Measurements from ENCODE around the gene NR4A1. TPM values are rescaled to one million over a fixed set of nuclear protein-coding genes. Genes with fewer than 3 reads are reported as not detected.

NR4A1 gene
- total RNA-seq, 2 experiments from 2014 or later: 67.0 to 79.2 TPM

DNA sequence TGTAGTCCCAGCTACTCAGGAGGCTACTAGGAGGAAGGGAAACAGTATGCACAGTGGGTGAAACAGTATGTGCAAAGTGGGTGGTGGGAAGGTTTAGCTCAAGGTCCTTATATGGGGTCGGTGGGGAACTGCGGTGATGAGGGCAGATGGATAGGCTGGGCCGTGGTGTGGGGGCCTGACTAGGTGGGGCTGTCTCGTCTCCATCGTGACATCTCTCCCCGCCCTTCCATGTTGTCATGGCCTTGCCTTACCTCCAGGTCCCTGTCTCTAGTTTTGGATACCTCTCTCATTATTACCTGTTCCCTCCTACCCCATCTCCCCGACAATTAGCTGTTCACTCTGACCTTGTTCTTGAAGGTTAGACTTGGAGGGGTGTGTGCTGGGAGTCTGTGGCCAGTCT is 4.4 kb upstream of the NR4A1 start:
- Mint-ChIP-seq H3K4me3 (no peak overlapping the region), H3K4me1 (ENCODE audit: low read depth) (peaks cover 33% of the 10 kb centered on the region), H3K36me3 (ENCODE audit: low read depth) (peaks cover 5% of the 10 kb centered on the region), H3K9me3 (no peaks in the 10 kb centered on the region), H3K27me3 (no peaks in the 10 kb centered on the region), H3K27ac (no peak overlapping the region)
- no peak for TF ChIP-seq CTCF (IDR thresholded peaks at IDR 0.05)
- no peak for ATAC-seq (ENCODE audit: poor library complexity)
- no peaks in the 10 kb centered on the region for H3K9me3 ChIP-seq (ENCODE audit: control insufficient read depth in 1 of 2, insufficient read depth in 1 of 2, low read length in 2 of 2)
- H3K27me3 ChIP-seq (ENCODE audit: control insufficient read depth in 1 of 2, insufficient read depth in 2 of 2, low read length in 2 of 2): no peaks in the 10 kb centered on the region
- H3K27ac ChIP-seq (ENCODE audit: low read depth in 1 of 2, low read length in 2 of 2): no peak overlapping the region
- ChIA-PET CTCF (interaction anchor here (2.5 kb wide), 1 partner anchor 21 kb away, joined by 22 read pairs; no protein-coding TSS in a partner anchor), POLR2A (interaction anchor here (0.9 to 1.1 kb wide), 2 partner anchors 8 to 22 kb away, joined by 3 read pairs; no protein-coding TSS in a partner anchor)
- no peak overlapping the region for H3K4me3 ChIP-seq (ENCODE audit: low read length)
- intact Hi-C loops (cut with DNase I, micrococcal nuclease): no loop called here
- H3K4me1 ChIP-seq (ENCODE audit: insufficient read depth, low read length): peaks cover 41% of the 10 kb centered on the region
- H3K36me3 ChIP-seq (ENCODE audit: insufficient read depth, low read length): no peaks in the 10 kb centered on the region
- DNase-seq: no peak

- peaks cover 5% of the 10 kb centered on the region for H3K36me3 Mint-ChIP-seq (ENCODE audit: low read depth)
- no peak for TF ChIP-seq CTCF (IDR thresholded peaks at IDR 0.05)
- peaks cover 41% of the 10 kb centered on the region for H3K4me1 Mint-ChIP-seq (ENCODE audit: low read depth)
- no peak overlapping the region for H3K4me3 ChIP-seq (ENCODE audit: low read length)
- H3K27ac ChIP-seq (ENCODE audit: low read depth in 1 of 2, low read length in 2 of 2): no peak overlapping the region
- DNase-seq: no peak
- no peaks in the 10 kb centered on the region for H3K27me3 Mint-ChIP-seq
- no peak for ATAC-seq (ENCODE audit: poor library complexity)
- no peaks in the 10 kb centered on the region for H3K9me3 ChIP-seq (ENCODE audit: control insufficient read depth in 1 of 2, insufficient read depth in 1 of 2, low read length in 2 of 2)
- H3K4me3 Mint-ChIP-seq: peak overlapping the region; percentile 93
- H3K4me1 ChIP-seq (ENCODE audit: insufficient read depth, low read length): peaks cover 43% of the 10 kb centered on the region
- ChIA-PET CTCF (no interaction called here), POLR2A (interaction anchor here (1.0 kb wide), 1 partner anchor 16 kb away, joined by 5 read pairs; no protein-coding TSS in a partner anchor)
- intact Hi-C loops (cut with DNase I, micrococcal nuclease): loop anchor here in 1 of 2 experiments (1.0 kb wide), 1 partner anchor 14 kb away; no protein-coding TSS in a partner anchor
- peak overlapping the region; percentile 98 for H3K27ac Mint-ChIP-seq
- H3K9me3 Mint-ChIP-seq: no peaks in the 10 kb centered on the region
- H3K27me3 ChIP-seq (ENCODE audit: control insufficient read depth in 1 of 2, insufficient read depth in 2 of 2, low read length in 2 of 2): no peaks in the 10 kb centered on the region
- no peaks in the 10 kb centered on the region for H3K36me3 ChIP-seq (ENCODE audit: insufficient read depth, low read length)
Observed at GRCh38 chr12:52049286-52049685, 2.0 kb upstream of the NR4A1 start.

- H3K36me3 Mint-ChIP-seq (ENCODE audit: low read depth): peaks cover 5% of the 10 kb centered on the region
- no peaks in the 10 kb centered on the region for H3K27me3 Mint-ChIP-seq
- Histone ChIP-seq H3K36me3 (ENCODE audit: insufficient read depth, low read length) (no peaks in the 10 kb centered on the region), H3K4me1 (ENCODE audit: insufficient read depth, low read length) (peaks cover 43% of the 10 kb centered on the region), H3K27me3 (ENCODE audit: control insufficient read depth in 1 of 2, insufficient read depth in 2 of 2, low read length in 2 of 2) (no peaks in the 10 kb centered on the region), H3K4me3 (ENCODE audit: low read length) (no peak overlapping the region), H3K27ac (ENCODE audit: low read depth in 1 of 2, low read length in 2 of 2) (no peak overlapping the region), H3K9me3 (ENCODE audit: control insufficient read depth in 1 of 2, insufficient read depth in 1 of 2, low read length in 2 of 2) (no peaks in the 10 kb centered on the region)
- intact Hi-C loops (cut with DNase I, micrococcal nuclease): loop anchor here (1.0 to 2.0 kb wide), 2 partner anchors 13 to 14 kb away; no protein-coding TSS in a partner anchor
- H3K4me1 Mint-ChIP-seq (ENCODE audit: low read depth): peaks cover 41% of the 10 kb centered on the region
- DNase-seq: no peak
- POLR2A ChIA-PET: no interaction called here
- TF ChIP-seq CTCF (IDR thresholded peaks at IDR 0.05): no peak
- CTCF ChIA-PET: interaction anchor here (3.2 kb wide), 1 partner anchor 24 kb away, joined by 62 read pairs; no protein-coding TSS in a partner anchor
- H3K9me3 Mint-ChIP-seq: no peaks in the 10 kb centered on the region
- ATAC-seq (ENCODE audit: poor library complexity): no peak
- H3K27ac Mint-ChIP-seq: peak overlapping the region; percentile 98
- peak overlapping the region; percentile 93 for H3K4me3 Mint-ChIP-seq
Observed at GRCh38 chr12:52049688-52050087, 1.6 kb upstream of the NR4A1 start.

All from CD4-positive, alpha-beta T cell (primary cell).